HG03469 (cell line): ENCODE data around the gene THBS3.
"Not testable (repeated sequence)": the region's sequence is repeated elsewhere in the genome, so short reads cannot be mapped to it uniquely, and the experiment has no call there.

ENCODE experiments used
- ATAC-seq: cut with Tn5 transposase; IDR thresholded peaks from one replicate; pipeline ENCODE4 v1.9.1; 2021; ENCODE audit warnings: mild to moderate bottlenecking, moderate library complexity, moderate number of reproducible peaks; ENCODE audit not compliant: unreplicated experiment

Gene THBS3

GRCh38 chr1:155191904-155192303 lies 15.8 kb downstream of the THBS3 start:
- ATAC-seq, result no peak

- not testable (repeated sequence) for ATAC-seq
Measured at GRCh38 chr1:155189926-155190325, 17.8 kb downstream of the THBS3 start.

- ATAC-seq, result no peak
Measured at GRCh38 chr1:155188268-155188667, 19.4 kb downstream of the THBS3 start.

GRCh38 chr1:155187456-155187891 lies 20.2 kb downstream of the THBS3 start:
- no peak for ATAC-seq

- no peak for ATAC-seq
Measured at GRCh38 chr1:155186794-155187455, 20.8 kb downstream of the THBS3 start.

GRCh38 chr1:155186067-155186793 lies 21.5 kb downstream of the THBS3 start:
- ATAC-seq, result no peak

- ATAC-seq, result no peak
Measured at GRCh38 chr1:155185783-155186066, 22.0 kb downstream of the THBS3 start.

- ATAC-seq, result no peak
Measured at GRCh38 chr1:155184835-155185782, 22.6 kb downstream of the THBS3 start.

GRCh38 chr1:155184351-155184811 lies 23.3 kb downstream of the THBS3 start:
- no peak for ATAC-seq

- no peak for ATAC-seq
Measured at GRCh38 chr1:155183775-155184221, 23.9 kb downstream of the THBS3 start.

GRCh38 chr1:155182052-155182550 lies 25.6 kb downstream of the THBS3 start:
- no peak for ATAC-seq

GRCh38 chr1:155181371-155182051 lies 26.2 kb downstream of the THBS3 start:
- ATAC-seq, result no peak

- ATAC-seq, result no peak
Measured at GRCh38 chr1:155179112-155180031, 28.3 kb downstream of the THBS3 start.

- ATAC-seq, result no peak
Measured at GRCh38 chr1:155178441-155179111, 29.1 kb downstream of the THBS3 start.

- no peak for ATAC-seq
Measured at GRCh38 chr1:155177918-155178281, 29.8 kb downstream of the THBS3 start.

- ATAC-seq, result no peak
Measured at GRCh38 chr1:155177192-155177917, 30.3 kb downstream of the THBS3 start.

GRCh38 chr1:155176544-155177071 lies 31.1 kb downstream of the THBS3 start:
- no peak for ATAC-seq

GRCh38 chr1:155175927-155176371 lies 31.7 kb downstream of the THBS3 start:
- no peak for ATAC-seq
